Measurements from ENCODE around the gene CCDC9B. TPM values are rescaled to one million over a fixed set of nuclear protein-coding genes. Genes with fewer than 3 reads are reported as not detected.

Gene CCDC9B
- total and polyA plus RNA-seq, 2 of the 4 experiments (the other 2 are of a cell fraction) = 19.7 to 30.9 TPM

DNA sequence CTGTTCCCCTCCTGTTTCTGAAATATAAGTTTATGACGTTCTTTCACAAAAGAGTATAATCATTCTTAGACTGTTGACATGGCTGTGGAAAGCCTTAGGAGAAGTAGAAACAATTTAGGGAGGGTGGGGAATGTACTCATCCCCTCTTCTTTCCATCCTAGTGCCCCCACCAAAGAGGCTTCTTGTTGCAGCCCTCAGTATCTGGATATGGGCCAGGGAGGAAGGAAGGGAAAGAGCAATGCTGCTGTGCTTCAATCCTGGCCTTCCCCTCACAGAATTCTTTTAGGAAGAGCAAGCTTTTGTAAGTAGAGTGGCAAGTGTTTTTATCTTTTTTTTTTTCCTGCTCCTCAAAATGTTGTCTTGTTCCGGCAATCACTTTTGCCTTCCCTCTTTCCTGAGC, 15.6 kb downstream of the CCDC9B start:
- peak overlapping the region; percentile 45 for H2BK5ac ChIP-seq (ENCODE audit: low read depth, low read length, poor library complexity, severe bottlenecking)
- H2BK20ac ChIP-seq (ENCODE audit: low read depth, low read length) = no peak overlapping the region
- DNase-seq (peak; percentile 37), ATAC-seq (ENCODE audit: low read depth) (no peak)
- peak overlapping the region; percentile 69 for H3K14ac ChIP-seq (replicated peaks; ENCODE audit: low read depth, low read length)
- no peaks in the 10 kb centered on the region for H3K36me3 ChIP-seq (ENCODE audit: control insufficient read depth, insufficient read depth, low read length)
- H3K4ac ChIP-seq (ENCODE audit: low read depth, low read length) = peak overlapping the region; percentile 47; the same call in 1 of the 2 replicates
- TF ChIP-seq MAZ (IDR thresholded peaks at IDR 0.05; ENCODE audit: borderline replicate concordance, low read depth, low read length) = no peak
- TF ChIP-seq, protein P1, sequence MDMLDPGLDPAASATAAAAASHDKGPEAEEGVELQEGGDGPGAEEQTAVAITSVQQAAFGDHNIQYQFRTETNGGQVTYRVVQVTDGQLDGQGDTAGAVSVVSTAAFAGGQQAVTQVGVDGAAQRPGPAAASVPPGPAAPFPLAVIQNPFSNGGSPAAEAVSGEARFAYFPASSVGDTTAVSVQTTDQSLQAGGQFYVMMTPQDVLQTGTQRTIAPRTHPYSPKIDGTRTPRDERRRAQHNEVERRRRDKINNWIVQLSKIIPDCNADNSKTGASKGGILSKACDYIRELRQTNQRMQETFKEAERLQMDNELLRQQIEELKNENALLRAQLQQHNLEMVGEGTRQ (IDR thresholded peaks at IDR 0.05; ENCODE audit: low read depth, low read length) = no peak
- TF ChIP-seq MXI1 (IDR thresholded peaks at IDR 0.05; ENCODE audit: borderline replicate concordance, low read depth, low read length) = no peak
- TF ChIP-seq FOS (IDR thresholded peaks at IDR 0.05; ENCODE audit: low read depth, low read length) = no peak
- no peak for TF ChIP-seq CEBPB (IDR thresholded peaks at IDR 0.05; ENCODE audit: low read depth, low read length)
- no peak for TF ChIP-seq CHD1 (IDR thresholded peaks at IDR 0.05; ENCODE audit: low read depth, low read length)
- TF ChIP-seq RFX5 (IDR thresholded peaks at IDR 0.05; ENCODE audit: low read depth, low read length) = no peak
- peak overlapping the region; percentile 97 for H3K4me2 ChIP-seq (ENCODE audit: low read depth, low read length)
- peaks cover 36 to 50% of the 10 kb centered on the region in 2 experiments for H3K79me1 ChIP-seq (ENCODE audit: low read depth in 1 of 2, low read length in 2 of 2)
- peak overlapping the region; percentile 42; the same call in 1 of the 2 replicates for H3K56ac ChIP-seq (ENCODE audit: extremely low read depth, insufficient read depth, low read length)
- H3K4me3 ChIP-seq (ENCODE audit: insufficient read depth, low read depth, low read length) = peak overlapping the region; percentile 89
- H3K4me1 ChIP-seq (ENCODE audit: control insufficient read depth, insufficient read depth, low read length) = peaks cover 38% of the 10 kb centered on the region
- peak overlapping the region; percentile 2; the same call in 1 of the 2 replicates for H2BK120ac ChIP-seq (ENCODE audit: low read depth, low read length)
- H3K23ac ChIP-seq (ENCODE audit: low read depth, low read length) = peak overlapping the region; percentile 69
- H3K27me3 ChIP-seq (ENCODE audit: control insufficient read depth, insufficient read depth, low read length) = no peaks in the 10 kb centered on the region; the same call in 1 of the 2 replicates
- no peak overlapping the region for H2AK9ac ChIP-seq (replicated peaks; ENCODE audit: low read depth, low read length, poor library complexity)
- 0 out of 2 replicates have a peak, but pooled peaks cover 12% of the 10 kb centered on the region for H4K20me1 ChIP-seq (ENCODE audit: insufficient read depth, low read length)
- in situ Hi-C loops (cut with MboI; ENCODE audit: low sequenced_read_pairs) (no loop called here), intact Hi-C loops (cut with micrococcal nuclease) (no loop called here), dilution Hi-C loops (cut with HindIII; ENCODE audit: low sequenced_read_pairs, unreplicated experiment) (no loop called here)
- peak overlapping the region; percentile 7 to 32; a peak in 2 of 4 replicates for H4K8ac ChIP-seq (ENCODE audit: low read depth in 2 of 2, low read length in 2 of 2)
- no peaks in the 10 kb centered on the region for H3K9me3 ChIP-seq (ENCODE audit: control insufficient read depth, insufficient read depth, low read length)
- peak overlapping the region; percentile 14; the same call in 1 of the 2 replicates for H4K91ac ChIP-seq (ENCODE audit: insufficient read depth, low read depth, low read length)
- peak overlapping the region; percentile 74; the same call in 1 of the 2 replicates for H2AK5ac ChIP-seq (ENCODE audit: low read depth, low read length)
- ChIA-PET CTCF (interaction anchor here (0.6 to 1.7 kb wide), 4 partner anchors 13 to 46 kb away, joined by 3 to 5 read pairs (median 4); no protein-coding TSS in a partner anchor), POLR2A (ENCODE audit: unreplicated experiment) (interaction anchor here (0.6 kb wide), 1 partner anchor 121 kb away, joined by 3 read pairs; no protein-coding TSS in a partner anchor)
- peak overlapping the region; percentile 11; the same call in 1 of the 2 replicates for H3K18ac ChIP-seq (ENCODE audit: low read depth, low read length)
- no CpG with 5 or more reads among the region's 2 CpGs for WGBS, 2 experiments (ENCODE audit: extremely low coverage in 2 of 2, insufficient read length in 1 of 2)
- H3K27ac ChIP-seq (ENCODE audit: insufficient read depth, low read length) = no peak overlapping the region
- peak overlapping the region; percentile 73; the same call in 1 of the 2 replicates for H3K9ac ChIP-seq (ENCODE audit: low read depth, low read length)
- H2AFZ ChIP-seq (replicated peaks; ENCODE audit: low read length, poor library complexity) = no peak overlapping the region
- no TSS peak for BruUV-seq (replicated peaks)
- no peak overlapping the region for H2BK15ac ChIP-seq (ENCODE audit: low read depth, low read length)
- H4K5ac ChIP-seq (ENCODE audit: low read depth, low read length) = 0 out of 2 replicates have a peak overlapping the region, but pooled peaks have one; percentile 4
- H3K9me1 ChIP-seq (ENCODE audit: insufficient read depth, low read length) = peaks cover 20% of the 10 kb centered on the region

Measured in IMR-90 (cell line).